HCT116 (cell line): ENCODE results near the gene IGF2BP3. TPM values are rescaled to one million over a fixed set of nuclear protein-coding genes. Genes with fewer than 3 reads are reported as not detected.

Source experiments
- ATAC-seq: fragments of 200-7000 bp; cut with Tn5 transposase; 2 replicates; pipeline ENCODE4 v1.9.1; 2020; ENCODE audit warnings: mild to moderate bottlenecking, moderate library complexity
- BruUV-seq: library from RNA; stranded (reverse); fragments of 400-500 nt; replicated peaks from 2 replicates; lab custom pipeline; 2021; lab: Mats Ljungman, UMichigan
- CTCF ChIA-PET: fragments of 300-600 bp; sonication (Branson Sonifier 250); formaldehyde crosslinking; loops from one replicate; lab custom pipeline; 2021; ENCODE audit warnings: antibody characterized with exemption; lab: Charles Lee
- POLR2A ChIA-PET: fragments of 300-600, 350-600 bp; sonication (Branson Sonifier 250); formaldehyde crosslinking; loops from one replicate; lab custom pipeline; 2021; ENCODE audit warnings: antibody characterized with exemption; lab: Charles Lee
- RAD21 ChIA-PET, 2 experiments: fragments of 300-600 bp; sonication (Branson Sonifier 250); formaldehyde crosslinking; loops; one replicate each; lab custom pipeline; 2023; ENCODE audit warnings: low total read pairs in 2 of 2; ENCODE audit not compliant: uncharacterized antibody in 2 of 2, unreplicated experiment in 2 of 2, low non-redundant PET in 1 of 2; lab: Charles Lee
- DNase-seq: peaks from one replicate; pipeline ENCODE4 v3.0.0-alpha.2; 2010; ENCODE audit warnings: low read depth, low spot score
- H2AFZ ChIP-seq: fragments of 200-600 bp; shearing (Covaris generic), sonication (generic); 2 replicates; pipeline ENCODE4 v1.6.1; 2017; ENCODE audit warnings: low read depth, mixed run types, mixed read lengths, antibody characterized with exemption, low read length; ENCODE audit not compliant: poor library complexity, severe bottlenecking
- H3K27ac ChIP-seq: 2 replicates; pipeline ENCODE4 v1.5.1; 2012; ENCODE audit warnings: low read depth, low read length
- H3K27me3 ChIP-seq: fragments of 200-600 bp; sonication (generic); 2 replicates; pipeline ENCODE4 v1.6.1; 2016; ENCODE audit warnings: mixed run types, low read length, mixed read lengths; ENCODE audit not compliant: insufficient read depth
- H3K36me3 ChIP-seq, 2 experiments: fragments of 200-500 bp in 1 of 2; fragments of 200-600 bp in 1 of 2; sonication (Bioruptor generic) in 1 of 2; sonication (generic) in 1 of 2; 2 replicates each; pipeline versions ENCODE4 v1.5.1 to v1.6.1; 2014 to 2016; ENCODE audit warnings: low read length in 2 of 2, inconsistent platforms in 1 of 2, mixed read lengths in 1 of 2, mixed run types in 1 of 2; ENCODE audit not compliant: insufficient read depth in 2 of 2, control insufficient read depth in 1 of 2
- H3K4me1 ChIP-seq, 2 experiments: fragments of 200-600 bp in 1 of 2; sonication (generic) in 1 of 2; 2 replicates each; pipeline versions ENCODE4 v1.5.1 to v1.6.1; 2012 to 2017; ENCODE audit warnings: low read length in 2 of 2, inconsistent platforms in 1 of 2, mild to moderate bottlenecking in 1 of 2, mixed read lengths in 1 of 2, mixed run types in 1 of 2, moderate library complexity in 1 of 2; ENCODE audit not compliant: insufficient read depth in 2 of 2, control insufficient read depth in 1 of 2
- H3K4me2 ChIP-seq: fragments of 200-600 bp; sonication (generic); 2 replicates; pipeline ENCODE4 v1.6.1; 2017; ENCODE audit warnings: mixed run types, low read length, mixed read lengths
- H3K4me3 ChIP-seq, 2 experiments: fragments of 200-600 bp in 1 of 2; sonication (generic) in 1 of 2; replicated peaks in 1 of 2; 2 replicates each; pipeline ENCODE4 v1.5.1; 2011 to 2016; ENCODE audit warnings: low read length in 2 of 2, control low read depth in 1 of 2, low read depth in 1 of 2, mild to moderate bottlenecking in 1 of 2, mixed read lengths in 1 of 2, mixed run types in 1 of 2
- H3K79me2 ChIP-seq: fragments of 200-600 bp; sonication (generic); 2 replicates; pipeline ENCODE4 v1.6.1; 2017; ENCODE audit warnings: mild to moderate bottlenecking, mixed run types, low read length, moderate library complexity, mixed read lengths; ENCODE audit not compliant: insufficient read depth
- H3K9ac ChIP-seq: fragments of 200-600 bp; sonication (generic); 2 replicates; pipeline ENCODE4 v1.6.1; 2016; ENCODE audit warnings: low read length, mixed read lengths
- H3K9me2 ChIP-seq: fragments of 200-600 bp; sonication (generic), shearing (Covaris generic); 2 replicates; pipeline ENCODE4 v1.6.1; 2017; ENCODE audit warnings: mixed run types, mild to moderate bottlenecking, moderate library complexity; ENCODE audit not compliant: insufficient read depth
- H3K9me3 ChIP-seq, 2 experiments: fragments of 200-500 bp in 1 of 2; fragments of 200-600 bp in 1 of 2; sonication (Bioruptor generic) in 1 of 2; sonication (generic) in 1 of 2; 2 replicates each; pipeline ENCODE4 v1.6.1; 2014 to 2017; ENCODE audit warnings: low read length in 2 of 2, mixed read lengths in 2 of 2, inconsistent platforms in 1 of 2, low read depth in 1 of 2, mild to moderate bottlenecking in 1 of 2, mixed run types in 1 of 2, moderate library complexity in 1 of 2; ENCODE audit not compliant: control insufficient read depth in 1 of 2, insufficient read depth in 1 of 2
- H4K20me1 ChIP-seq: fragments of 200-600 bp; sonication (generic), shearing (Covaris generic); 2 replicates; pipeline ENCODE4 v1.6.1; 2017; ENCODE audit warnings: mixed run types, mild to moderate bottlenecking, moderate library complexity; ENCODE audit not compliant: insufficient read depth
- CBX3 ChIP-seq: IDR thresholded peaks from 2 replicates; pipeline ENCODE4 v1.6.1; 2012; ENCODE audit warnings: low read depth
- CTCF ChIP-seq, 3 experiments: fragments of 200-600 bp in 1 of 3; sonication (generic) in 1 of 3; IDR thresholded peaks in 2 of 3; conservative IDR thresholded peaks in 1 of 3; 2 replicates each; pipeline ENCODE4 v1.5.1; 2012 to 2017; ENCODE audit warnings: low read depth in 2 of 3, low read length in 2 of 3, antibody characterized with exemption in 1 of 3, borderline replicate concordance in 1 of 3, control low read depth in 1 of 3, mild to moderate bottlenecking in 1 of 3, mixed read lengths in 1 of 3, mixed run types in 1 of 3, moderate library complexity in 1 of 3; ENCODE audit not compliant: insufficient read depth in 1 of 3
- EGR1 ChIP-seq: IDR thresholded peaks from 2 replicates; pipeline ENCODE4 v1.6.1; 2012; ENCODE audit warnings: low read depth
- ELF1 ChIP-seq: IDR thresholded peaks from 2 replicates; pipeline ENCODE4 v1.6.1; 2012; ENCODE audit warnings: low read depth, borderline replicate concordance
- EZH2 ChIP-seq: fragments of 200-600 bp; sonication (generic); IDR thresholded peaks from 2 replicates; pipeline ENCODE4 v1.6.1; 2017; ENCODE audit warnings: antibody characterized with exemption, mixed run types
- EZH2phosphoT487 ChIP-seq: fragments of 200-600 bp; IDR thresholded peaks from 2 replicates; pipeline ENCODE4 v1.6.1; 2018; ENCODE audit warnings: antibody characterized with exemption, borderline replicate concordance
- FOSL1 ChIP-seq: IDR thresholded peaks from 2 replicates; pipeline ENCODE4 v1.6.1; 2012; ENCODE audit warnings: low read depth
- MAX ChIP-seq: IDR thresholded peaks from 2 replicates; pipeline ENCODE4 v1.6.1; 2012
- POLR2A ChIP-seq: IDR thresholded peaks from 2 replicates; pipeline ENCODE4 v1.7.0; 2011; ENCODE audit warnings: borderline replicate concordance; ENCODE audit not compliant: insufficient read depth, insufficient read length; ENCODE audit errors: extremely low read depth
- POLR2AphosphoS5 ChIP-seq: IDR thresholded peaks from 2 replicates; pipeline ENCODE4 v1.6.1; 2011; ENCODE audit warnings: mild to moderate bottlenecking, low read depth, low read length, moderate library complexity
- RAD21 ChIP-seq: IDR thresholded peaks from 2 replicates; pipeline ENCODE4 v1.6.1; 2012; ENCODE audit warnings: low read depth, mild to moderate bottlenecking
- SRF ChIP-seq: IDR thresholded peaks from 2 replicates; pipeline ENCODE4 v1.6.1; 2012; ENCODE audit warnings: low read depth
- TCF7L2 ChIP-seq: IDR thresholded peaks from 2 replicates; pipeline ENCODE4 v1.7.0; 2011; ENCODE audit warnings: borderline replicate concordance, inconsistent platforms; ENCODE audit not compliant: insufficient read depth, insufficient read length; ENCODE audit errors: extremely low read depth
- YY1 ChIP-seq: IDR thresholded peaks from 2 replicates; pipeline ENCODE4 v1.6.1; 2011; ENCODE audit warnings: low read length, low read depth, moderate library complexity, mild to moderate bottlenecking; ENCODE audit not compliant: insufficient replicate concordance; ENCODE audit errors: extremely low read depth
- ZNF274 ChIP-seq: fragments of 200-500 bp; sonication (Bioruptor generic); IDR thresholded peaks from 2 replicates; pipeline ENCODE4 v1.6.1; 2014; ENCODE audit warnings: mild to moderate bottlenecking, low read depth, low read length, inconsistent platforms
- intact Hi-C: fragments of 100-400 bp; cut with micrococcal nuclease; formaldehyde crosslinking; loops from 2 replicates; pipeline ENCODE4 v1.10.0; 2022
- total RNA-seq: library from RNA; stranded (reverse); gene quantifications from one replicate; pipeline ENCODE4 v1.2.1, GENCODE V29; 2021; ENCODE audit not compliant: unreplicated experiment

Gene IGF2BP3
- total RNA-seq, 1 experiment from 2014 or later, result 79.1 TPM

- peak; percentile 85 for TF ChIP-seq YY1
- peak; percentile 71 for TF ChIP-seq ELF1
- peak; percentile 94 for TF ChIP-seq POLR2AphosphoS5
- TF ChIP-seq ZNF274, result no peak
- peak; percentile 97 for TF ChIP-seq EGR1
- peak; percentile 83 for TF ChIP-seq SRF
- TF ChIP-seq, all 23 proteins: peak for 14
Observed at GRCh38 chr7:23298885-23299769, 171.2 kb downstream of the IGF2BP3 start, which contains the start of gene MALSU1 (continued).

GRCh38 chr7:23298141-23298881 lies 172.0 kb downstream of the IGF2BP3 start:
- DNase-seq (no peak), ATAC-seq (peak; percentile 63)
- H3K9me3 ChIP-seq, result no peaks in the 10 kb centered on the region
- H3K36me3 ChIP-seq, result peaks cover 7 to 8% of the 10 kb centered on the region in 2 experiments; a peak in 2 of 4 replicates
- H2AFZ ChIP-seq, result peak overlapping the region; percentile 93
- no peak for TF ChIP-seq ZNF274
- TF ChIP-seq FOSL1, result no peak
- TF ChIP-seq RAD21, result no peak
- no peak for TF ChIP-seq CBX3
- no peak for TF ChIP-seq EZH2phosphoT487
- no peak for TF ChIP-seq POLR2AphosphoS5
- no peak for TF ChIP-seq EZH2
- TF ChIP-seq MAX, result no peak
- TF ChIP-seq SRF, result no peak
- no peak for TF ChIP-seq CTCF (IDR thresholded peaks at IDR 0.05 in 2 of 3, conservative IDR thresholded peaks at IDR 0.05 in 1 of 3; ENCODE audit: borderline replicate concordance in 1 of 3, insufficient read depth in 1 of 3, low read depth in 2 of 3, low read length in 2 of 3)
- no peak for TF ChIP-seq POLR2A
- no peak for TF ChIP-seq TCF7L2
- no peak for TF ChIP-seq YY1
- peak overlapping the region; percentile 93 for H3K9ac ChIP-seq
- H3K4me2 ChIP-seq, result peak overlapping the region; percentile 100
- RAD21 ChIA-PET, result interaction anchor here in 1 of 2 experiments (0.9 kb wide), 1 partner anchor 246 kb away, joined by 5 read pairs; no protein-coding TSS in a partner anchor
- peak overlapping the region; percentile 96 to 100 for H3K4me3 ChIP-seq
- H3K27me3 ChIP-seq, result no peaks in the 10 kb centered on the region
- H3K79me2 ChIP-seq, result peaks cover 41% of the 10 kb centered on the region
- intact Hi-C loops, result loop anchor here (5.0 kb wide), 1 partner anchor 191 kb away; the partner anchor contains the start of gene KLHL7
- no peaks in the 10 kb centered on the region for H4K20me1 ChIP-seq
- peaks cover 16 to 39% of the 10 kb centered on the region in 2 experiments; a peak in 3 of 4 replicates for H3K4me1 ChIP-seq
- BruUV-seq, result no TSS peak
- CTCF ChIA-PET, result interaction anchor here (0.6 to 1.8 kb wide), 5 partner anchors 22 to 60 kb away, joined by 3 to 5 read pairs (median 4); no protein-coding TSS in a partner anchor
- POLR2A ChIA-PET, result interaction anchor here (1.0 to 1.7 kb wide), 7 partner anchors 11 to 233 kb away, joined by 3 to 4 read pairs (median 3); no protein-coding TSS in a partner anchor
- peak overlapping the region; percentile 81 for H3K27ac ChIP-seq
- H3K9me2 ChIP-seq, result no peaks in the 10 kb centered on the region
